Mucosa of descending colon (tissue), 3 donors: Measurements from ENCODE around the gene C2orf76. TPM values are rescaled to one million over a fixed set of nuclear protein-coding genes. Genes with fewer than 3 reads are reported as not detected.

Experiments used
- ATAC-seq: fragments of 200-7000 bp; cut with Tn5 transposase; one replicate; pipeline ENCODE4 v1.9.1; 2020; ENCODE audit warnings: mild to moderate bottlenecking, moderate library complexity
- DNase-seq, 3 donors: peaks; one replicate each; pipeline ENCODE4 v3.0.0-alpha.2; 2020
- H3K36me3 ChIP-seq: fragments of 200-600 bp; one replicate; pipeline ENCODE4 v1.8.0; 2021; ENCODE audit warnings: low read depth, mild to moderate bottlenecking
- H3K4me1 ChIP-seq: fragments of 200-600 bp; one replicate; pipeline ENCODE4 v1.8.0; 2021; ENCODE audit warnings: low read depth, mild to moderate bottlenecking
- H3K4me3 ChIP-seq: fragments of 200-600 bp; one replicate; pipeline ENCODE4 v1.8.0; 2021; ENCODE audit warnings: mild to moderate bottlenecking
- H3K9me3 ChIP-seq: fragments of 200-600 bp; one replicate; pipeline ENCODE4 v1.8.0; 2021; ENCODE audit warnings: mild to moderate bottlenecking
- CTCF ChIP-seq: fragments of 200-600 bp; IDR thresholded peaks from one replicate; pipeline ENCODE4 v1.8.0; 2022; ENCODE audit warnings: antibody characterized with exemption, mild to moderate bottlenecking
- intact Hi-C, 2 donors: fragments of 100-400 bp; cut with DNase I in 1 of 2; cut with micrococcal nuclease in 1 of 2; formaldehyde crosslinking; loops; one replicate each; pipeline versions ENCODE4 v1.11.0 to v1.11.1; 2022; cut with DNase I, micrococcal nuclease
- total RNA-seq, 3 donors: library from RNA; stranded (reverse); fragmentation: NEBNext Ultra II Directional in 2 of 3; extraction: Animal tissue kit (Norgen Biotek cat#: 25700) in 2 of 3; gene quantifications; one replicate each; pipeline versions ENCODE4 v1.2.1 to v1.2.4, GENCODE V29; 2021 to 2023
- donor health status: DM: no; HTN: no; CAD: no; lungs with moderate emphysema.
- donor health status: DM: no; HTN: no; CAD: no.
- donor health status: DM: no; HTN: yes; CAD: no.

C2orf76 gene
- total RNA-seq, 3 donors from 2014 or later: 5.4 to 11.2 (median 5.5) TPM

DNA sequence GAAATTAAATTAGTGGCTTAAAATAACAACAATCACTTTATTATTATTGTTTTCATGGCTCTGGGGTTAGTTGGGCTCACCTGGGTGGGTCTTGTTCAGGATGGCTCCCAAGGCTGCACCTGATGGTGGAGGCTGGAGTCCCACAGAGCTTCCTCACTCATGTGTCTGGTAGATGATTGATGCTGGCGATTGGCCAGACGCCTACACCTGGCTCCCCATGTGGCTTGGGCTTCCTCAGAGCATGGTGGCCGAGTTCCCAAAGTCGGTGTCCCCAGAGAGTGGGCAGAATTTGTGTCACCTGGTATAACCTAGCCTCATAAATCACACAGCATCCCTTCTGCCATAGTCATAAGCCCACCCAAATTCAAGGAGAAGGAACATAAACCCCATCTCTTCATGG is 18.3 kb upstream of the C2orf76 start:
- no peak overlapping the region for H3K4me3 ChIP-seq
- ATAC-seq (no peak), DNase-seq (peak in 1 of 3 donors; percentile 44)
- intact Hi-C loops: no loop called here
- TF ChIP-seq CTCF: no peak
- no peaks in the 10 kb centered on the region for H3K9me3 ChIP-seq
- no peaks in the 10 kb centered on the region for H3K36me3 ChIP-seq
- peaks cover 3% of the 10 kb centered on the region for H3K4me1 ChIP-seq

GRCh38 chr2:119383410-119384140 is 16.9 kb upstream of the C2orf76 start:
- Histone ChIP-seq H3K4me1 (no peaks in the 10 kb centered on the region), H3K4me3 (no peak overlapping the region), H3K36me3 (no peaks in the 10 kb centered on the region), H3K9me3 (no peaks in the 10 kb centered on the region)
- peak in 1 of 3 donors; percentile 48 for DNase-seq
- intact Hi-C loops: no loop called here
- no peak for TF ChIP-seq CTCF
- ATAC-seq: peak; percentile 32

DNA sequence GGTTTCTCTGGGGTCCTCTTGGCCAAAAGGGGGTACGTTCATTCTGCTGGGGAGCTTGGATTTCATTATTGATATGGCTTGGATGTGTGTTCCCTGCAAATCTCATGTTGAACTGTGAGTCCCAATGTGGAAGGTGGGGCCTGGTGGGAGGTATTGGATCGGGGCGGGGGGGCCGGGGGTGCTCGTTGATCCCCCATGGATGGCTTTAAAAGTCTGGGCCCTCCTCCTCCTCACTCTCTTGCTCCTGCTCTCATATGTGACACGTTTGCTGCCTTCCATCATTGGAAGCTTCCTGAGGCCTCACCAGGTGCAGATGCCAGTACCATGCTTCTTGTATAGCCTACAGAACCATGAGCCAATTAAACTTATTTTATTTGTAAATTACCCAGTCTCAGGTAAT is 11.9 kb upstream of the C2orf76 start:
- intact Hi-C loops: no loop called here
- H3K36me3 ChIP-seq: peaks cover 1% of the 10 kb centered on the region
- no peaks in the 10 kb centered on the region for H3K4me1 ChIP-seq
- ATAC-seq (no peak), DNase-seq (no peak)
- H3K4me3 ChIP-seq: no peak overlapping the region
- TF ChIP-seq CTCF: no peak
- peaks cover 4% of the 10 kb centered on the region for H3K9me3 ChIP-seq

DNA sequence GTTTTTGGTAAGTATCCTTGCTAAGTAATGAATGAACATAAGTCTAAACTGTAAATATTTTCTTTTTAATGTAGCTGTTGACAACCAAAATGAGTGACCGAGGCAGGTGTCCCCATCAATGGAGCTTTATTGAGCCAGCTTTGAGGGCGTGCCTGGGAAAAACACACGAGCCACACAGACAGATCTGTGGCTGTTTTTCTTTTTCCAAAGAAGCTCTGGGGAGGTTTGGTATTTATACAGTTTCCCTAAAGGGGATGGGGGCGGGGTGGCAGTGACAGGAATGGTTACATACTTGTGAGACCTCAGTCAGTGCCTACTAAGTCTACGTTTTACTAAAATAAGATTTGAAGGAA is 11.3 kb upstream of the C2orf76 start:
- TF ChIP-seq CTCF: no peak
- Histone ChIP-seq H3K4me3 (no peak overlapping the region), H3K9me3 (peaks cover 7% of the 10 kb centered on the region), H3K4me1 (no peaks in the 10 kb centered on the region), H3K36me3 (peaks cover 7% of the 10 kb centered on the region)
- DNase-seq: no peak
- intact Hi-C loops: no loop called here
- no peak for ATAC-seq

DNA sequence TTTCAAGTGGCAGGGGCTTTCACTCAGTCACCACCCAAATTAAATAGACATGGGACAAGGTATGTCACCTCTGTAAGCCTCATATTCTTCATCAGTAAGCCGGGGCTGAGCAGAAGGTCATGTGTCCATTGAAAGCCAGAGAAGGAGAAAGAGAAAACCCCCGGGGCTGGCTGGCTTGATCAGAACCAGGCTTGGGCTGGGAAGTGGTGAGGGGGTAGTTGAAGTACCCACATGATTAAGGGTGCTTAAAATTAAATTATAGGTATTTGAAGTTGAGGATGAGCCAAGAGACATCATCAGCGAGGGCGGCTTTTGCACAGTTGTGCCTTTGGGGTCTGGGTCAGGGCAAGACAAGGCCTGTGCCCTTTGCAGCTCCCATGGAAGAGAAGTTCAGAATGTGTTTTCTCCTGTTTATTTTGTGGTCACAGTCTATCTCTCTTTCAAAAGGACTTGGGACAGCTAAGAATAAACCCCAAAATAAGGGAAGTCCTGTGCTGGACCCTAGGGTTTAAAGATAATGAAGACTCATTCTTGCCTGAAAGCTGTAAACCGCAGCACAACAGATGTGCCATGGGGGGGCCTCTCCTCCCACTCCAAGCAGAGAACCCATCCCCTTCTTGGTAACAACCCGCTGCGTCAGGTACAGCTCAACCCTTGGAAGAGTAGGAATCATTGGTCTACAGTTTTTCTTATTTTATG is 10.8 kb upstream of the C2orf76 start:
- intact Hi-C loops: no loop called here
- H3K4me3 ChIP-seq: no peak overlapping the region
- H3K36me3 ChIP-seq: peaks cover 10% of the 10 kb centered on the region
- TF ChIP-seq CTCF: no peak
- DNase-seq (no peak), ATAC-seq (no peak)
- peaks cover 7% of the 10 kb centered on the region for H3K9me3 ChIP-seq
- H3K4me1 ChIP-seq: no peaks in the 10 kb centered on the region
